GM23338 (cell line): ENCODE results near the gene IDI2. TPM values are rescaled to one million over a fixed set of nuclear protein-coding genes. Genes with fewer than 3 reads are reported as not detected.

Source experiments
- ATAC-seq: fragments of 200-7000 bp; cut with Tn5 transposase; 3 replicates; pipeline ENCODE4 v1.9.1; 2020
- DNase-seq: peaks from one replicate; pipeline ENCODE4 v3.0.0-alpha.2; 2015; ENCODE audit warnings: low spot score
- H2AFZ ChIP-seq: fragments of 200-600 bp; sonication (generic); 2 replicates; pipeline ENCODE4 v1.8.0; 2016; ENCODE audit warnings: antibody characterized with exemption, mild to moderate bottlenecking, moderate library complexity
- H3F3A ChIP-seq: fragments of 200-600 bp; sonication (generic); replicated peaks from 2 replicates; pipeline ENCODE4 v1.8.0; 2017; ENCODE audit warnings: antibody characterized with exemption, mixed run types, low read depth
- H3K27ac ChIP-seq: fragments of 200-600 bp; sonication (generic); 2 replicates; pipeline ENCODE4 v1.6.1; 2016; ENCODE audit warnings: low read depth
- H3K27me3 ChIP-seq: fragments of 200-600 bp; sonication (generic); 2 replicates; pipeline ENCODE4 v1.8.0; 2016; ENCODE audit warnings: mild to moderate bottlenecking, mixed run types, moderate library complexity; ENCODE audit not compliant: insufficient read depth
- H3K36me3 ChIP-seq: fragments of 200-600 bp; sonication (generic); 2 replicates; pipeline ENCODE4 v1.8.0; 2016; ENCODE audit warnings: mild to moderate bottlenecking; ENCODE audit not compliant: insufficient read depth
- H3K4me1 ChIP-seq: fragments of 200-600 bp; sonication (generic); 2 replicates; pipeline ENCODE4 v1.8.0; 2016; ENCODE audit warnings: mild to moderate bottlenecking, moderate library complexity; ENCODE audit not compliant: insufficient read depth
- H3K4me2 ChIP-seq: fragments of 200-600 bp; sonication (generic); 2 replicates; pipeline ENCODE4 v1.7.1; 2017; ENCODE audit warnings: mixed run types
- H3K4me3 ChIP-seq: fragments of 200-600 bp; sonication (generic); 2 replicates; pipeline ENCODE4 v1.6.1; 2016; ENCODE audit warnings: mixed run types
- H3K79me2 ChIP-seq: fragments of 200-600 bp; sonication (generic); replicated peaks from 2 replicates; pipeline ENCODE4 v1.8.0; 2017; ENCODE audit warnings: mild to moderate bottlenecking; ENCODE audit not compliant: insufficient read depth
- H3K9me2 ChIP-seq: fragments of 200-600 bp; sonication (generic); 2 replicates; pipeline ENCODE4 v1.8.0; 2017; ENCODE audit not compliant: insufficient read depth
- H4K20me1 ChIP-seq: fragments of 200-600 bp; sonication (generic); replicated peaks from 2 replicates; pipeline ENCODE4 v1.8.0; 2017; ENCODE audit warnings: mild to moderate bottlenecking; ENCODE audit not compliant: insufficient read depth
- H3K27ac Mint-ChIP-seq: 2 replicates; pipeline ENCODE4 v1.8.0; 2020; ENCODE audit warnings: inconsistent platforms, mild to moderate bottlenecking, moderate library complexity, mixed read lengths
- H3K27me3 Mint-ChIP-seq: 3 replicates; pipeline ENCODE4 v1.8.0; 2022; ENCODE audit warnings: low read depth, mild to moderate bottlenecking, moderate library complexity, mixed read lengths, inconsistent platforms; ENCODE audit not compliant: insufficient read depth, poor library complexity
- H3K36me3 Mint-ChIP-seq: 3 replicates; pipeline ENCODE4 v1.8.0; 2021; ENCODE audit warnings: low read depth, mild to moderate bottlenecking, inconsistent platforms, moderate library complexity, mixed read lengths
- H3K4me1 Mint-ChIP-seq: 3 replicates; pipeline ENCODE4 v1.8.0; 2020; ENCODE audit warnings: mild to moderate bottlenecking, inconsistent platforms, mixed read lengths
- H3K4me3 Mint-ChIP-seq: 3 replicates; pipeline ENCODE4 v1.8.0; 2021; ENCODE audit warnings: moderate library complexity, mild to moderate bottlenecking, inconsistent platforms, mixed read lengths
- H3K9me3 Mint-ChIP-seq: 3 replicates; pipeline ENCODE4 v1.8.0; 2020; ENCODE audit warnings: moderate library complexity, mild to moderate bottlenecking, inconsistent platforms, mixed read lengths
- CREB1 ChIP-seq: fragments of 250-450 bp; sonication (Bioruptor Pico); IDR thresholded peaks from 2 replicates; pipeline ENCODE4 v1.5.0; 2020; ENCODE audit warnings: low read depth, mild to moderate bottlenecking, moderate library complexity
- EZH2phosphoT487 ChIP-seq: fragments of 200-600 bp; sonication (generic); IDR thresholded peaks from one replicate; pipeline ENCODE4 v1.8.1; 2018; ENCODE audit warnings: antibody characterized with exemption; ENCODE audit not compliant: unreplicated experiment
- POLR2AphosphoS5 ChIP-seq: IDR thresholded peaks from 2 replicates; pipeline ENCODE4 v1.6.1; 2016; ENCODE audit warnings: antibody characterized with exemption, low read depth
- ZNF114 ChIP-seq: fragments of 250-450 bp; sonication (Bioruptor Pico); IDR thresholded peaks from 2 replicates; pipeline ENCODE4 v1.5.0; 2020; ENCODE audit warnings: mild to moderate bottlenecking, moderate library complexity
- polyA plus RNA-seq: library from polyadenylated mRNA; unstranded; fragments of >200 nt; fragmentation: Nextera tagmentation; extraction: Ambion mirVana; gene quantifications from 2 replicates; pipeline ENCODE4 v1.2.1, GENCODE V29; 2016
- total RNA-seq: library from RNA; depleted of rRNA; stranded (reverse); fragments of >200 nt; shearing (Covaris generic); gene quantifications from 2 replicates; pipeline ENCODE4 v1.2.3, GENCODE V29; 2014
- TF ChIP-seq, protein P1 (sequence below): IDR thresholded peaks from one replicate; pipeline ENCODE4 v1.6.1; 2018; ENCODE audit warnings: antibody characterized with exemption; ENCODE audit not compliant: unreplicated experiment
- TF ChIP-seq, protein P2 (sequence below): fragments of 250-450 bp; sonication (Bioruptor Pico); IDR thresholded peaks from 2 replicates; pipeline ENCODE4 v1.5.0; 2020; ENCODE audit warnings: mild to moderate bottlenecking, moderate library complexity
- TF ChIP-seq, protein P3 (sequence below): IDR thresholded peaks from 2 replicates; pipeline ENCODE4 v1.6.1; 2016; ENCODE audit warnings: antibody characterized with exemption

The IDI2 gene
- total and polyA plus RNA-seq, 2 experiments from 2014 or later: not detected

DNA sequence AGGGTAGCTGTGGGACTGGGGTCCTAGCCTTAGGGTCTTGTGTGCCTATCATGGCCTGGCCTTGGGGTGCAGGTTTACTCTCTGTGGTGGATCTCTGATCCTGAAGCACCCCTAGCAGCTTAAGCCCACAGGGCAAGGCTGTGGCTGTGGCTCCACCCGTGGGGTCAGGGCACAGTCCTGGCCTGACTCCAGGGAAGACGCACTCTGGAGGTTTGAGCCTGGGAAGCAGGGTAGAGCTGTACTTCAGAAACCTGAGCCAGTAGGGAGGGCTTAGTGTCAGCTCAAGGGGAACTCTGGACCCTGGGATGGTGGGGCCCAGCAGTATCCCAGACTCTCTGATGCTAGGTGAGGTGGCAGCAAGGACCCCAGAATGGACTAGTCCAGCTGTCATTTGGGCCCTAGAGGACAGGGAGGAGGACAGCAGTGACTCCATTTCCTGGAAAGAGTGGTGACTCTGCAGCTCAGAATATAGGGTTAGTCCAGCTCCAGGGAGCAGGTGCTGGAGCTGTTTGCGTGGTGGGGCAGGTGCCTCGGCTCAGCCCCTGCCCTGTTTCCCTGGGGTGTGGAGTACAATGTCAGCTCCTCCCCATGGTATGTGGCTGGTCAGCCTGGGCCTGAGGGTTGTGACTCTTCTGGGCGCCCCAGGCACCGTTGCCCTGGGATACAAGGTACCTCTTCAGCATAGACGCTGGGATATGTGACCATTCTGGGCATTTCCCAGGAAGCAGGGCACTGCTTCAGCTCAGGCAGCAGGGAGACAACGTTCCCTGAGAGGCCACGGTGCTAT, 21.6 kb downstream of the IDI2 start (continued):
- TF ChIP-seq, protein P1, sequence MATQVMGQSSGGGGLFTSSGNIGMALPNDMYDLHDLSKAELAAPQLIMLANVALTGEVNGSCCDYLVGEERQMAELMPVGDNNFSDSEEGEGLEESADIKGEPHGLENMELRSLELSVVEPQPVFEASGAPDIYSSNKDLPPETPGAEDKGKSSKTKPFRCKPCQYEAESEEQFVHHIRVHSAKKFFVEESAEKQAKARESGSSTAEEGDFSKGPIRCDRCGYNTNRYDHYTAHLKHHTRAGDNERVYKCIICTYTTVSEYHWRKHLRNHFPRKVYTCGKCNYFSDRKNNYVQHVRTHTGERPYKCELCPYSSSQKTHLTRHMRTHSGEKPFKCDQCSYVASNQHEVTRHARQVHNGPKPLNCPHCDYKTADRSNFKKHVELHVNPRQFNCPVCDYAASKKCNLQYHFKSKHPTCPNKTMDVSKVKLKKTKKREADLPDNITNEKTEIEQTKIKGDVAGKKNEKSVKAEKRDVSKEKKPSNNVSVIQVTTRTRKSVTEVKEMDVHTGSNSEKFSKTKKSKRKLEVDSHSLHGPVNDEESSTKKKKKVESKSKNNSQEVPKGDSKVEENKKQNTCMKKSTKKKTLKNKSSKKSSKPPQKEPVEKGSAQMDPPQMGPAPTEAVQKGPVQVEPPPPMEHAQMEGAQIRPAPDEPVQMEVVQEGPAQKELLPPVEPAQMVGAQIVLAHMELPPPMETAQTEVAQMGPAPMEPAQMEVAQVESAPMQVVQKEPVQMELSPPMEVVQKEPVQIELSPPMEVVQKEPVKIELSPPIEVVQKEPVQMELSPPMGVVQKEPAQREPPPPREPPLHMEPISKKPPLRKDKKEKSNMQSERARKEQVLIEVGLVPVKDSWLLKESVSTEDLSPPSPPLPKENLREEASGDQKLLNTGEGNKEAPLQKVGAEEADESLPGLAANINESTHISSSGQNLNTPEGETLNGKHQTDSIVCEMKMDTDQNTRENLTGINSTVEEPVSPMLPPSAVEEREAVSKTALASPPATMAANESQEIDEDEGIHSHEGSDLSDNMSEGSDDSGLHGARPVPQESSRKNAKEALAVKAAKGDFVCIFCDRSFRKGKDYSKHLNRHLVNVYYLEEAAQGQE: no peak

DNA sequence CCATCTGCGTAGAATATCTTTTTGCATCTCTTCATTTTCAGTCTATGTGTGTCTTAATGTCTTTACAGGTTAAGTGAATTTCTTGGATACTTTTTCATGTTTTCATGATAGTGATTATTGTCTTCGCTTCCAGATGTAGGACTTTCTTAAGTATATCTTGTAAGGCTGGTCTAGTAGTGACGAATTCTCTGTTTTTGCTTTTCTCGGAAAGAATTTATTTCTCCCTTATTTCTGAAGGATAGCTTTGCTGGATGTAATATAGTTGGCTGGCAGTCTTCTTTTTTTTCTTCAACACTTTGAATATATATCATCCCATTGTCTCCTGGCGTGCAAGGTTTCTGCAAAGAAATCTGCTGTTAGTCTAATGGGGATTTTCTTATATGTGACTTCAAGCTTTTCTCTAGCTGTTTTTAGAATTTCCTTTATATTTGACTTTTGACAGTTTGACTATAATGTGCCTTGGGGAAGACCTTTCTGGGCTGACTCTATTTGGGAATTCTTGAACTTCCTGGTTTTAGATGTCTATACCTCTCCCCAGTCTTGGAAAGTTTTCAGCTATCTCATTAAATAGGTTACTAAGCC, 23.1 kb downstream of the IDI2 start:
- Histone ChIP-seq H3K4me3 (no peak overlapping the region), H3K79me2 (peaks cover 62% of the 10 kb centered on the region), H3K36me3 (peaks cover 96% of the 10 kb centered on the region), H2AFZ (no peak overlapping the region), H3K4me1 (no peaks in the 10 kb centered on the region), H3K27me3 (no peaks in the 10 kb centered on the region), H3K27ac (no peak overlapping the region), H3K4me2 (no peak overlapping the region), H4K20me1 (peaks cover 36% of the 10 kb centered on the region), H3F3A (peaks cover 12% of the 10 kb centered on the region; the same call in 1 of the 2 replicates), H3K9me2 (no peaks in the 10 kb centered on the region)
- ATAC-seq: no peak
- Mint-ChIP-seq H3K4me3 (no peak overlapping the region), H3K36me3 (peaks cover 98% of the 10 kb centered on the region), H3K27me3 (peaks cover 4% of the 10 kb centered on the region), H3K9me3 (no peaks in the 10 kb centered on the region), H3K4me1 (no peaks in the 10 kb centered on the region), H3K27ac (no peak overlapping the region)
- DNase-seq: no peak
- TF ChIP-seq POLR2AphosphoS5 (no peak), CREB1 (CRISPR knock-in tag) (no peak), ZNF114 (CRISPR knock-in tag) (no peak), EZH2phosphoT487 (no peak)
- TF ChIP-seq, protein P2, sequence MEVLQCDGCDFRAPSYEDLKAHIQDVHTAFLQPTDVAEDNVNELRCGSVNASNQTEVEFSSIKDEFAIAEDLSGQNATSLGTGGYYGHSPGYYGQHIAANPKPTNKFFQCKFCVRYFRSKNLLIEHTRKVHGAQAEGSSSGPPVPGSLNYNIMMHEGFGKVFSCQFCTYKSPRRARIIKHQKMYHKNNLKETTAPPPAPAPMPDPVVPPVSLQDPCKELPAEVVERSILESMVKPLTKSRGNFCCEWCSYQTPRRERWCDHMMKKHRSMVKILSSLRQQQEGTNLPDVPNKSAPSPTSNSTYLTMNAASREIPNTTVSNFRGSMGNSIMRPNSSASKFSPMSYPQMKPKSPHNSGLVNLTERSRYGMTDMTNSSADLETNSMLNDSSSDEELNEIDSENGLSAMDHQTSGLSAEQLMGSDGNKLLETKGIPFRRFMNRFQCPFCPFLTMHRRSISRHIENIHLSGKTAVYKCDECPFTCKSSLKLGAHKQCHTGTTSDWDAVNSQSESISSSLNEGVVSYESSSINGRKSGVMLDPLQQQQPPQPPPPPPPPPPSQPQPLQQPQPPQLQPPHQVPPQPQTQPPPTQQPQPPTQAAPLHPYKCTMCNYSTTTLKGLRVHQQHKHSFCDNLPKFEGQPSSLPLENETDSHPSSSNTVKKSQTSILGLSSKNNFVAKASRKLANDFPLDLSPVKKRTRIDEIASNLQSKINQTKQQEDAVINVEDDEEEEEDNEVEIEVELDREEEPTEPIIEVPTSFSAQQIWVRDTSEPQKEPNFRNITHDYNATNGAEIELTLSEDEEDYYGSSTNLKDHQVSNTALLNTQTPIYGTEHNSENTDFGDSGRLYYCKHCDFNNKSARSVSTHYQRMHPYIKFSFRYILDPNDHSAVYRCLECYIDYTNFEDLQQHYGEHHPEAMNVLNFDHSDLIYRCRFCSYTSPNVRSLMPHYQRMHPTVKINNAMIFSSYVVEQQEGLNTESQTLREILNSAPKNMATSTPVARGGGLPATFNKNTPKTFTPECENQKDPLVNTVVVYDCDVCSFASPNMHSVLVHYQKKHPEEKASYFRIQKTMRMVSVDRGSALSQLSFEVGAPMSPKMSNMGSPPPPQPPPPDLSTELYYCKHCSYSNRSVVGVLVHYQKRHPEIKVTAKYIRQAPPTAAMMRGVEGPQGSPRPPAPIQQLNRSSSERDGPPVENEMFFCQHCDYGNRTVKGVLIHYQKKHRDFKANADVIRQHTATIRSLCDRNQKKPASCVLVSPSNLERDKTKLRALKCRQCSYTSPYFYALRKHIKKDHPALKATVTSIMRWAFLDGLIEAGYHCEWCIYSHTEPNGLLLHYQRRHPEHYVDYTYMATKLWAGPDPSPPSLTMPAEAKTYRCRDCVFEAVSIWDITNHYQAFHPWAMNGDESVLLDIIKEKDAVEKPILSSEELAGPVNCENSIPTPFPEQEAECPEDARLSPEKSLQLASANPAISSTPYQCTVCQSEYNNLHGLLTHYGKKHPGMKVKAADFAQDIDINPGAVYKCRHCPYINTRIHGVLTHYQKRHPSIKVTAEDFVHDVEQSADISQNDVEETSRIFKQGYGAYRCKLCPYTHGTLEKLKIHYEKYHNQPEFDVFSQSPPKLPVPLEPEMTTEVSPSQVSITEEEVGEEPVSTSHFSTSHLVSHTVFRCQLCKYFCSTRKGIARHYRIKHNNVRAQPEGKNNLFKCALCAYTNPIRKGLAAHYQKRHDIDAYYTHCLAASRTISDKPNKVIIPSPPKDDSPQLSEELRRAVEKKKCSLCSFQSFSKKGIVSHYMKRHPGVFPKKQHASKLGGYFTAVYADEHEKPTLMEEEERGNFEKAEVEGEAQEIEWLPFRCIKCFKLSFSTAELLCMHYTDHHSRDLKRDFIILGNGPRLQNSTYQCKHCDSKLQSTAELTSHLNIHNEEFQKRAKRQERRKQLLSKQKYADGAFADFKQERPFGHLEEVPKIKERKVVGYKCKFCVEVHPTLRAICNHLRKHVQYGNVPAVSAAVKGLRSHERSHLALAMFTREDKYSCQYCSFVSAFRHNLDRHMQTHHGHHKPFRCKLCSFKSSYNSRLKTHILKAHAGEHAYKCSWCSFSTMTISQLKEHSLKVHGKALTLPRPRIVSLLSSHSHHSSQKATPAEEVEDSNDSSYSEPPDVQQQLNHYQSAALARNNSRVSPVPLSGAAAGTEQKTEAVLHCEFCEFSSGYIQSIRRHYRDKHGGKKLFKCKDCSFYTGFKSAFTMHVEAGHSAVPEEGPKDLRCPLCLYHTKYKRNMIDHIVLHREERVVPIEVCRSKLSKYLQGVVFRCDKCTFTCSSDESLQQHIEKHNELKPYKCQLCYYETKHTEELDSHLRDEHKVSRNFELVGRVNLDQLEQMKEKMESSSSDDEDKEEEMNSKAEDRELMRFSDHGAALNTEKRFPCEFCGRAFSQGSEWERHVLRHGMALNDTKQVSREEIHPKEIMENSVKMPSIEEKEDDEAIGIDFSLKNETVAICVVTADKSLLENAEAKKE (CRISPR knock-in tag): no peak
- TF ChIP-seq, protein P3, sequence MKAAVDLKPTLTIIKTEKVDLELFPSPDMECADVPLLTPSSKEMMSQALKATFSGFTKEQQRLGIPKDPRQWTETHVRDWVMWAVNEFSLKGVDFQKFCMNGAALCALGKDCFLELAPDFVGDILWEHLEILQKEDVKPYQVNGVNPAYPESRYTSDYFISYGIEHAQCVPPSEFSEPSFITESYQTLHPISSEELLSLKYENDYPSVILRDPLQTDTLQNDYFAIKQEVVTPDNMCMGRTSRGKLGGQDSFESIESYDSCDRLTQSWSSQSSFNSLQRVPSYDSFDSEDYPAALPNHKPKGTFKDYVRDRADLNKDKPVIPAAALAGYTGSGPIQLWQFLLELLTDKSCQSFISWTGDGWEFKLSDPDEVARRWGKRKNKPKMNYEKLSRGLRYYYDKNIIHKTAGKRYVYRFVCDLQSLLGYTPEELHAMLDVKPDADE: no peak
- TF ChIP-seq, protein P1: no peak
